Measurements from ENCODE around the gene FLNA.

GRCh38 chrX:154351183-154352011, 23.0 kb downstream of the FLNA start:
- TF ChIP-seq CTCF (conservative IDR thresholded peaks at IDR 0.05 in 1 of 2, IDR thresholded peaks at IDR 0.05 in 1 of 2; ENCODE audit: extremely low read depth in 1 of 2, insufficient read depth in 1 of 2, low read depth in 1 of 2, low read length in 2 of 2) (no peak), EZH2 (IDR thresholded peaks at IDR 0.05; ENCODE audit: borderline replicate concordance, low read length) (no peak)

Measured in mammary epithelial cell (primary cell).